NCI-H146 (cell line): ENCODE data around the gene TMEM40.
"Not testable (repeated sequence)": the region's sequence is repeated elsewhere in the genome, so short reads cannot be mapped to it uniquely, and the experiment has no call there.

Experiments
- DNase-seq: peaks from one replicate; lab custom pipeline; 2025; lab: John Stamatoyannopoulos, UW

Gene TMEM40

DNA sequence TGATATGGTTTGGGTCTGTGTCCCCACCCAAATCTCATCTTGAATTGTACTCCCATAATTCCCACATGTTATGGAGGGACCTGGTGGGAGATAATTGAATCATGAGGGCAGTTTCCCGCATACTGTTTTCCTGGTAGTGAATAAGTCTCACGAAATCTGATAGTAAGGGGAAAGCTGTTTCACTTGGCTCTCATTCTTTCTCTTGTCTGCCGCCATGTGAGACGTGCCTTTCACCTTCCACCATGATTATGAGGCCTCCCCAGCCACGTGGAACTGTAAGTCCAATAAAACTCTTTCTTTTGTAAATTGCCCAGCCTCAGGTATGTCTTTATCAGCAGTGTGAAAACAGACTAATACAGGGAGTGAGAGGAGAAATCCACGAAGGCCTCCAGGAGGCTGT, 16.9 kb upstream of the TMEM40 start:
- DNase-seq: not testable (repeated sequence)

DNA sequence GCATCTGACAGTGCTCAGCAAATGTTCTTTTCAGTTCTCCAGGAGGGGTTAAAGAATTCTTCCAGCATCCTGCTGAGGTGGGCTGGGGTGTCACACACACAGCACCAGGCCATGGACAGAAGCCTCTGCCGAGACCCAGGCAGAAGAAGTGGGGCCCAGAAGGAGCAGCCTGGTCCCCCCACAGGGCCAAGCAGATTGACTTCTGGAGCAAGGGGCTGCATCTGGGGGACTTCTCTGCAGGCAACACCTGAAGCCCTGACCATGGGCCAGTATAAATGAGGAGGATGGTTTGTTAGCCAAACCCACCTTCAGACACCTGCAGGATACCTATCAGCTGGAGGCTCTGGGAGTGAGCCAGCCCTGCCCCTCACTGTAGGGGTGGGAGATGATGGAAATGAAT, 16.2 kb upstream of the TMEM40 start:
- DNase-seq: no peak

- no peak for DNase-seq
Measured at GRCh38 chr3:12774619-12775018, 15.6 kb upstream of the TMEM40 start.

- no peak for DNase-seq
Measured at GRCh38 chr3:12773710-12774086, 14.6 kb upstream of the TMEM40 start.

GRCh38 chr3:12773030-12773709, 14.1 kb upstream of the TMEM40 start:
- no peak for DNase-seq

- no peak for DNase-seq
Measured at GRCh38 chr3:12772462-12772861, 13.4 kb upstream of the TMEM40 start.

- DNase-seq: no peak
Measured at GRCh38 chr3:12771236-12771635, 12.2 kb upstream of the TMEM40 start.

GRCh38 chr3:12769761-12770160, 10.7 kb upstream of the TMEM40 start:
- DNase-seq: no peak

DNA sequence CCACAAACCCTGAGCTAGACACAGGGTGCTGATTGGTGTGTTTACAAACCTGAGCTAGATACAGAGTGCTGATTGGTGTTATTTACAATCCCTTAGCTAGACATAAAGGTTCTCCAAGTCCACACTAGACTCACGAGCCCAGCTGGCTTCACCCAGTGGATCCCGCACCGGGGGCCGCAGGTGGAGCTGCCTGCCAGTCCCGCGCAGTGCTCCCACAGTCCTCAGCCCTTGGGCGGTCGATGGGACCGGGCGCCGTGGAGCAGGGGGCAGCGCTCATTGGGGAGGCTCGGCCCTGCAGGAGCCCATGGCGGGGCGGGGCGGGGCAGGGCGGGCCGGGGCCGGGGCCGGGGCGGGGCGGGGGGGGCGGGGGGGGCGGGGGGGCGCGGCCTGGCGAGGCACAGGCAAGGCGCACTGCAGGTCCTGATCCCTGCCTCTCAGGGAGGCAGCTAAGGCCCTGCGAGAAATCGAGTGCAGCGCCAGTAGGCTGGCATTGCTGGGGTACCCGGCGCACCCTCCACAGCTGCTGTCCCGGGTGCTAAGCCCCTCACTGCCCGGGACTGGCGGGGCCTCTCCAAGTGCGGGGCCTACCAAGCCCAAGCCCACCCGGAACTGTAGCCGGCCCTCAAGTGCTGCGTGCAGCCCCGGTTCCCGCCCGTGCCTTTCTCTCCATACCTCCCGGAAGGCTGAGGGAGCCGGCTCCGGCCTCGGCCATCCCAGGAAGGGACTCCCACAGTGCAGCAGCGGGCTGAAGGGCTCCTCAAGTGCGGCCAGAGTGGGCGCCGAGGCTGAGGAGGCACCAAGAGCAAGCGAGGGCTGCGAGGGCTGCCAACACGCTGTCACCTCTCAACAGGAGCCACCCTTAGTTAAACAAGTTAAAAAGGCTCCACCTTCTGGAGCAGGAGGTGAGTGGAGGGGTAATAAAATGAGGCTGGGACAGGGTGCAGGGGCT, 9.8 kb upstream of the TMEM40 start:
- peak; percentile 13 for DNase-seq

DNA sequence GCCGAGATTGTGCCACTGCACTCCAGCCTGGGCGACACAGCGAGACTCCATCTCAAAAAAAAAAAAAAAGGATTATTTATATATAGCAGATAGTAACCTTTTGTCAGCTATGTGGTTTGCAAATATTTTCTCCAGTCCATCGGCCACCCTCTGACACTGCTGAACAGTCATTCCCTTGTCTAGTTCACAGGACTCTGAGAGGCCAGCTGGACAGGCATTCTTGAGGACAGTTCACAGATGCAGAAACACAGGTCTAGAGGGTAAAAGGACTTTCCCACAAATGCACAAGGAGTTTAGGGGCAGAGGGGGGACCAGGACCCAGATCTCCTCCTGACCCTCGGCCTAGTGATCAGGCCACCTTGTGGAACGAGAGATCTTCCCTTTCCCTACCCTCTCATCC, 7.5 kb upstream of the TMEM40 start:
- no peak for DNase-seq

GRCh38 chr3:12764171-12764776, 5.2 kb upstream of the TMEM40 start:
- no peak for DNase-seq

DNA sequence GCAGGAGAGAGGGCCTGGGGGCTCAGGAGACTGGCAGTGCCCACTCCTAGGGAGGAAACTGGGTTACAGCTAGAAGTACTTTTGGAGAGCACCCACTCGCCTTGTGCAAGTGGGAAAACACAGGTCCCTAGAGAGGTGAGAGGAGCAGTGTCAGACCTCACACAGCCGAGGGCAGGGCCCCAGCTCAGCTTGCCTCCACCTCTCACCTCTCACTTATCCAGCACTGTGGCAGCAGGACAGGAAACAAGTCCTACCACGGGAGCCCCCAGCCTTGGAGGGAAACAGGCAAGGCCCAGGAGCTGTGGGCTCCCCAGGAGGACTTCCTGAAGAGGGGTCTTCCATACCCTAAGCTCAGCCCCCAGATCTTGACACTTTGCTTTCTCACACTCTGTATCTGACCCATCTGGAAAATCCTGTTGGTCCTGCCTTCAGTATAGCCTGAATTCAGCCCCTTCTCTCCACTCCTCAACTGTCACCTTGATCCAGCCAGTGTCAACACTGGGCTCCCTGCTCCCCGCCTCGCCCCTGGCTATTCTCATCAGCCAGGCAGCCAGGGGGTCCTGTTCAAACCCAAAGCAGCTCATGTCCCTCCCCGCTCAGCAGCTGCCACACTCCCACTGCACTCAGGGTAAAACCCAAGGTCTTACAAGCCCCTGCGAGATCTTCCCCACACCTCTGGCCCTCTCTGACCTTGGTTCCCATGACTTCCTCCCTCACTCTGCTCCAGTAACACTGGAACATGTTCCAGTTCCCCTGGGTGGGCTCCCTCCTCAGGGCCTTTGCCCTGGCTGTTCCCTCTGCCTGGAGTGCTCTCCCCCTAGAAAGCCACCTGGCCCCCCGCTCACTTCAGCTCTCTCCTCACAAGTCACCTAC, 870 bp upstream of the TMEM40 start:
- no peak for DNase-seq

GRCh38 chr3:12758025-12758781, 856 bp downstream of the TMEM40 start:
- DNase-seq: no peak

DNA sequence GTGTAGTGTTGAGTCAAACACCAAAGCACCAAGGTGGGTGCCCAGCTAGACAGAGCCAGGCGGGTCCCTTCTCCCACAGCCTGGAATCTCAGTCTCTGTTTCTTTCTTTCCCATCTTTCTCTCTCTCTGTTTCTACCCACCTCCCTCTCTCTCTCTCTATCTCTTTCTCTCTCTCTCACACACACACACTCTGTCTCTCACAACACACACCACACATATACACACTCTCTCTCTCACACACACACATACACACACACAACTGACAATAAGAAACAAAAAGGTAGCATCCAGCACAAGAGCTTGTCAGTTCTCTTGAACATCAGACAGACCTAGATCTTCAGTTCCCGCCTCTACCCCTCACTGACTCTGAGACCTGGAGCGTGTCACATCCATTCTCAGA, 2.4 kb downstream of the TMEM40 start:
- DNase-seq: no peak

DNA sequence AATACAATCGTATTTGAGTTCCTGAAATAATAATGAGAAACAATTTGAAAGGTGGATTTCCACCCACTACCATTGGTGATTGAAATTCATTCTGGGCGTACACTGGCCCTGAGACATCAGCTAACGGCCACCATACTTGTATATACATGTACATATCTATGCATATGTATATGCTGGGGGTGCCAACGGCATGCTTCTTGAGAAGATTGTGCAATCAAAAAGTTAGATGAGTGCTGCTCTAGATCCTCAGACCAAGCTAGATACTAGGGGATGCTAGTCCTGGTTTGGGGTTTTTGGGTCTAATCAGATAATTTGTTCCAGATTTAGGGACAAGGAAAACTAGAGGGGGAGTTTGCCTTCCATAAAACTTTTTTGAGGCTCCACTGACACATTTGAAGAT, 2.9 kb downstream of the TMEM40 start:
- DNase-seq: no peak

DNA sequence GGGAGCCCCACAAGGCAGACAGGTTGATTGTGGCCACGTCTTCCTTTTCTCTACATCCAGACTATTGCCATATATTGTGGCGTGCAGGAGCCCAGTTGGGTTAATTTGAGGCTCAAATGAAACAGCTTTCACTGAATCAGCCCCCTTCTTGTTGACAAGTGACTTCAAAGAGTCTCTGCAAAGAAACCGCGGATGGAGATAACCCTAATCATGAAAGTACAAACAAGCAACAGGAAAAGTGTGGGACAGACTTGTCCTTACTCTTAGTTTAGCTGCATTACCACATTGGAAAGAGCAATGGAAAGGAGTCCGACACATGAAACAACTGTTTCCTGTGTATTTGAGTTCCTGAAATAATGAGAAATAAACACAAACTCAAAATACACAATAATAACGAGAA, 3.3 kb downstream of the TMEM40 start:
- DNase-seq: no peak

GRCh38 chr3:12754313-12754712, 4.7 kb downstream of the TMEM40 start:
- DNase-seq: no peak

DNA sequence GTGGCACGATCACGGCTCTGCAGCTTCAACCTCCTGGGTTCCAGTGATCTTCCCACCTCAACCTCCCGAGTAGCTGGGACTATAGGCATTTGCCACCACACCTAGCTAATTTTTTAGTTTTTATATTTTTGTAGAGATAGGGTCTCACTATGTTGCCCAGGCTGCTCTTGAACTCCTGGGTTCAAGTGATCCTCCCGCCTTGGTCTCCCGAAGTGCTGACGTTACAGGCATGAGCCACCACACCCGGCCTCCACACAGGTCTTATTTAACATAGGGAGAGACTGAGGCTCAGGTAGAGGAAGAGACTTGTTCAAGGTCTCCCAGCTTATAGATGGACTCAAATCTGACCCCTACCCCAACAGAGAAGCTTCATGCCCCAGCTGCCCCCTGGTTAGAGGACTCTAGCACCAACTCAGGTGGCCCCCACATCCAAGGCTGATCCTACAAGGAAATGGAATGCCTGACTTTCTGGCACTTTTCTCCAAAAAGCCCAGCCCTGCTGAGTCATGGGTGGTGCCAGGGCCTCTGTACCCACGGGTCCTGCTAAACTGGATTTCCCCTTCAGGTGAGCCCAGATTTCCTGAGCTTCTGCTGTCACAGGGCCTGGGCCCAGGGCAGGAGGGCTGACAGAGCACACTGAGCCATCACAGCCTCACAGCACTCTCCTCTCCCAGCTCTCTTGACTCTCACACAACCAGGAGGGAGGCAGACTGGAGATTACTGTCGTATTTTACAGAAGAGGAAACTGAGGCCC, 5.6 kb downstream of the TMEM40 start:
- DNase-seq: no peak

DNA sequence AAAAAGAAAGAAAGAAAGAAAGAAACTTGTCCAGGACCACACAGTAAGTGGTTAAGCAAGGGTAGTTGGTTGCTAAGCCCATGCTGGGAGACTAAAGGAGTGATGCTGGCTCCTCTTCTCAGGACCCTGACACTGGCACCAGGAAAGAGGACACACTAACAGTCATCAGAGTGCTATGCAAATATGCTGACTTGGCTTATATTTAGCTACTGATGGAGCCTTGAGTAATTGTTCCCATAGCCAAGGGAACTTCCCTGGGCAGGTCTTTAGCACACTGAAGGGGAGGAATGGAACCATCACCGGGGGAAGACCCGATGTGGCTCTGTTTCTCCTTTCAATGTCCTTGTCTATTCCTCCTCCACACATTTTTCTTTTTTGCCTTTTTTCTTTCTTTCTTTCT, 6.2 kb downstream of the TMEM40 start:
- no peak for DNase-seq

DNA sequence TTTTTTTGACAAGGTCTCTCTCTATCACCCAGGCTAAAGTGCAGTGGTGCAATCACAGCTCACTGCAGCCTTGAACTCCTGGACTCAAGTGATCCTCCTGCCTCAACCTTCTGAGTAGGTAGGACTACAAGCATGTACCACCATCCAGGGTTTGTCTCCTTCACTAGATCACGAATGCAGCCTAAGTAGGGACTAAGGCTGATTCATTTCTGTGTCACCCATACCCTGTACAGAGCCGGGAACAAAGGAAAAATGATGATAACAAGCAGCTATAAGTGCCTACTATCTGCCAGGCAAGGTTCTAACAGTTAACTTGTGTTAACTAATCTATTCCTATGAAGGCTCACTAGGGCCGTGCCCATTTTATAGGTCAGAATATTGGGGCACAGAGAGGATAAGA, 7.0 kb downstream of the TMEM40 start:
- no peak for DNase-seq

DNA sequence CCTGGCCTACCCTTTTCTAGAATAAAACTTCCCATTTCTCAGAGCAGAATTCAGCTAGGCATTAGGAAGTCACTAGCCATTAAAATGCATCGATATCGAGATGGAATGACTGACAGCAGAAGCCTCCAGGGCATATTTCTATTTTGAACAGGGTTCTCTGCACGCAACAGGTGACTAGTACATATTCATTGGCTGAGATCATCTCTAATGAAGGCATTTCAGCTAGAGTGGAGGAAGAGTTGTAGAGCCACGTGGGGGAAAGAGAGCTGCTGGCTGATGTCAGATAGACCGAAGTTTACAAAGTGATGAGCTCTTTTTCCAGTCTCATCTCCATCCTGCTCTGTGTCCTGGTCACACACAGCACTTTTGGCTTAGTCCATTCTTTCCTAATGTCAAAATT, 7.5 kb downstream of the TMEM40 start:
- no peak for DNase-seq
